ENCODE measurements around the gene MCMBP.

MCMBP gene

DNA sequence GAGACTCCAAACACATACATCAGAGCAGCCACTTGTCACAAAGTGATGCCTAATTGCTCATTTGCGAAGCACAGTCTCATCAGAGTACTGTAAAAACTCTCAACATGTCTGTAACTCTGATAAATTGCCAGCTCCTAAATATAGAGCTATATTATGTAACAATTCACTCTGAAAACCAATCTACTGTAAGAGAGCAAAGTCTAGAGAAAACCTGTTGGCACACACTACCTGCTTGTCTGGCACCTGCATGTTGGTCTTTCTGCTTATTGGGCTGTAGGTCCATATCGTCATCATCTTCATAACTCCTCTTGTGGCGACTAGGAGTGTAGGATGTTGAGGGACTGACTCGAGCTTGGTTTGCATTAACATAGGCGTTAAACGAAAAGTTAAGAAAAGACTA is 19.8 kb downstream of the MCMBP start:
- no peak overlapping the region for H2BK120ac ChIP-seq (ENCODE audit: low read depth, low read length)
- peaks cover 2% of the 10 kb centered on the region for H3K79me1 ChIP-seq (ENCODE audit: low read depth, low read length)
- H4K91ac ChIP-seq (ENCODE audit: low read depth, low read length, poor library complexity), result no peak overlapping the region
- DNase-seq (ENCODE audit: low spot score), result no peak
- no peak overlapping the region for H3K23ac ChIP-seq (ENCODE audit: low read depth, low read length, poor library complexity)
- H3K9me3 ChIP-seq (replicated peaks in 1 of 2; ENCODE audit: control insufficient read depth in 2 of 2, insufficient read depth in 1 of 2, low read depth in 1 of 2, low read length in 2 of 2), result no peaks in the 10 kb centered on the region
- no peak overlapping the region for H2BK5ac ChIP-seq (ENCODE audit: low read length)
- peaks cover 26 to 97% of the 10 kb centered on the region in 2 donors for H3K36me3 ChIP-seq (replicated peaks in 1 of 2; ENCODE audit: control insufficient read depth in 2 of 2, insufficient read depth in 2 of 2, low read length in 2 of 2)
- H2BK15ac ChIP-seq (ENCODE audit: low read length), result no peak overlapping the region
- no peak overlapping the region for H4K8ac ChIP-seq (ENCODE audit: low read depth, low read length)
- no peak overlapping the region for H2AFZ ChIP-seq (ENCODE audit: low read length)
- H3K4ac ChIP-seq (ENCODE audit: low read length), result no peak overlapping the region
- WGBS, 2 donors (ENCODE audit: extremely low coverage in 2 of 2, insufficient read length in 2 of 2, insufficient replicate concordance in 1 of 2), result no CpG with 5 or more reads among the region's 6 CpGs
- H3K4me2 ChIP-seq (ENCODE audit: insufficient read depth, low read length, poor library complexity, severe bottlenecking), result no peak overlapping the region
- H3K4me3 ChIP-seq (ENCODE audit: low read length in 2 of 2), result no peak overlapping the region
- no peaks in the 10 kb centered on the region for H3K27me3 ChIP-seq (ENCODE audit: control insufficient read depth in 3 of 3, insufficient read depth in 3 of 3, low read depth in 1 of 3, low read length in 3 of 3)
- H2BK12ac ChIP-seq (ENCODE audit: low read length), result no peak overlapping the region
- H3K27ac ChIP-seq (replicated peaks; ENCODE audit: low read length), result no peak overlapping the region
- no peaks in the 10 kb centered on the region for H3K4me1 ChIP-seq (ENCODE audit: control insufficient read depth in 2 of 2, insufficient read depth in 1 of 2, low read depth in 1 of 2, low read length in 2 of 2)
- no peak overlapping the region for H3K9ac ChIP-seq (ENCODE audit: low read depth, low read length, poor library complexity)
- H3K18ac ChIP-seq (ENCODE audit: low read length), result no peak overlapping the region
- no peak overlapping the region for H3K14ac ChIP-seq (ENCODE audit: low read length)
- no peak overlapping the region for H2AK5ac ChIP-seq (ENCODE audit: low read depth, low read length)

DNA sequence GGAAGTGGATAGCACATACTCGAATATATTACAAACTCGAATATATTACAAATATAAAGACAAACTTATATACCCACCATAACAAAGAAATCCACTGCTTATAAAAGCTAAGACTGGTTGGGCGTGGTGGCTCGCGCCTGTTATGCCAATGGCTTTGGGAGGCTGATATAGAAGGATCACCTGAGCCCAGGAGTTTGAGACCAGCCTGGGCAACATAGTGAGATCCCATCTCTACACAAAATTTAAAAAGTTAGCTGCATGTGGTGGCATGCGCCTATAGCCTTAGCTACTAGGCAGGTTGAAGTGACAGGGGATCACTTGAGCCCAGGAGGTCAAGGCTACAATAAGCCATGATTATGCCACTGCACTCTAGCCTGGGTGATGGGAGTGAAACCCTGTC is 20.4 kb downstream of the MCMBP start:
- Histone ChIP-seq H3K36me3 (replicated peaks in 1 of 2; ENCODE audit: control insufficient read depth in 2 of 2, insufficient read depth in 2 of 2, low read length in 2 of 2) (peaks cover 26 to 97% of the 10 kb centered on the region in 2 donors), H3K23ac (ENCODE audit: low read depth, low read length, poor library complexity) (no peak overlapping the region)

DNA sequence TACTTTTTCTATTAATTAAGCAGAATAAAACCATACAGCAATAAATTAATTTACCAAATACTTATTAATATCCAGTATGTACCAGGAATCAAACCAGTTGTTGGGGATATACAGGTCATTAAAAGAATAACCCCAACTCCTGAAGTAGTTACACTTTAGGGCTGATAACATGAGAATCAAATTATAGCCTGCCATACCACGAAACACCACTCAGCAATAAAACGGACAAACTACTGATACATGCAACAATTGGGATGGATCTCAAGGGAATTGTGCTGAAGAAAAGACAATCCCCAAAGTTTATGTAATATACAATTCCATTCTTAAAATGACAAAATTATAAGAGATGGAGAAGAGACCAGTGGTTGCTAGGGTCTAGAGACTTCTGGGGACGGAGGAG is 22.7 kb downstream of the MCMBP start:
- WGBS, 2 donors (ENCODE audit: extremely low coverage in 2 of 2, insufficient read length in 2 of 2, insufficient replicate concordance in 1 of 2), result no CpG with 5 or more reads among the region's 3 CpGs

More for the DNA sequence above, 20.4 kb downstream of the MCMBP start:
- Histone ChIP-seq H3K14ac (ENCODE audit: low read length) (no peak overlapping the region), H2BK15ac (ENCODE audit: low read length) (no peak overlapping the region), H3K4me3 (ENCODE audit: low read length in 2 of 2) (no peak overlapping the region), H4K91ac (ENCODE audit: low read depth, low read length, poor library complexity) (no peak overlapping the region), H2BK5ac (ENCODE audit: low read length) (no peak overlapping the region), H2BK12ac (ENCODE audit: low read length) (no peak overlapping the region), H4K8ac (ENCODE audit: low read depth, low read length) (no peak overlapping the region), H3K4me2 (ENCODE audit: insufficient read depth, low read length, poor library complexity, severe bottlenecking) (no peak overlapping the region), H3K9ac (ENCODE audit: low read depth, low read length, poor library complexity) (no peak overlapping the region), H2AFZ (ENCODE audit: low read length) (no peak overlapping the region), H3K27me3 (ENCODE audit: control insufficient read depth in 3 of 3, insufficient read depth in 3 of 3, low read depth in 1 of 3, low read length in 3 of 3) (no peaks in the 10 kb centered on the region), H3K4ac (ENCODE audit: low read length) (no peak overlapping the region), H2AK5ac (ENCODE audit: low read depth, low read length) (no peak overlapping the region), H3K18ac (ENCODE audit: low read length) (no peak overlapping the region), H3K4me1 (ENCODE audit: control insufficient read depth in 2 of 2, insufficient read depth in 1 of 2, low read depth in 1 of 2, low read length in 2 of 2) (no peaks in the 10 kb centered on the region), H3K79me1 (ENCODE audit: low read depth, low read length) (peaks cover 2% of the 10 kb centered on the region), H2BK120ac (ENCODE audit: low read depth, low read length) (no peak overlapping the region), H3K27ac (replicated peaks; ENCODE audit: low read length) (no peak overlapping the region), H3K9me3 (replicated peaks in 1 of 2; ENCODE audit: control insufficient read depth in 2 of 2, insufficient read depth in 1 of 2, low read depth in 1 of 2, low read length in 2 of 2) (no peaks in the 10 kb centered on the region)
- WGBS, 2 donors (ENCODE audit: extremely low coverage in 2 of 2, insufficient read length in 2 of 2, insufficient replicate concordance in 1 of 2), result 100% methylated on average over 1 of the region's 6 CpGs; no CpG with 5 or more reads in 1 of the 2 donors
- DNase-seq (ENCODE audit: low spot score), result no peak

DNA sequence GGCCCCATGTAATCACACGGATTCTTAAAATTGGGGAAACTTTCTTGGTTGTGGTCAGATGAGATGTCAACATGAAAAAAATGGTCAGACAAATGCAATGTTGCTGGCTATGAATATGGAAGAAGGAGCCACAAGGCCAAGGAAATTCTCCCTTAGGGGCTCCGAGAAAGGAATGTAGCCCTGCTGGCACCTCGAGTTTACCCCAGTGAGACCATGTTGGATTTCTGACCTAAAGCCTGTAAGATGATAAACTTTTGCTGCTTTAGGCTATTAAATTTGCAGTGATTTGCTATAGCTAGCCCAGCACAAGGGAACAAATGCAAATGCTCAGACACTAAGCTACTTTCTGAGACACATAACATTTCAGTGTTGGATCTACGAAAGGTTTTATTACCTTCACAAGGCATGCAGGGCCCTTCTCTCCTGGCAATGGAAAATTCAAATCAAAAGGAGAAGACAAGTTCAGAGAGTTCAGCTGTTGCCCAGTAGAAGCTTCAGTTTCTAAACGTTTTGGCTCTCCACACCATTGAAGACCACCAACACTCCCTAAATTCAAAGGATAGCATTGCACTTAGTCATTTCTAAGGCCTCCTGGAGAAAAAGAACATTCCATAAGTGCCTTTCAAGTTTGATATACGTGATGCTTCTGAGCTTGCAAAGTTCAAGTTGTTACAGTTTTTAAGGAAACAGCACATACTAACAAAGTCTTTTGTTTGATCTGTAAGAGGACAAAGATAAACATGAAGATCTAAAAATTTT is 23.4 kb downstream of the MCMBP start:
- H3K27ac ChIP-seq (replicated peaks; ENCODE audit: low read length), result no peak overlapping the region
- H2BK12ac ChIP-seq (ENCODE audit: low read length), result no peak overlapping the region
- H4K91ac ChIP-seq (ENCODE audit: low read depth, low read length, poor library complexity), result no peak overlapping the region
- H3K27me3 ChIP-seq (ENCODE audit: control insufficient read depth in 3 of 3, insufficient read depth in 3 of 3, low read depth in 1 of 3, low read length in 3 of 3), result no peaks in the 10 kb centered on the region
- DNase-seq (ENCODE audit: low spot score), result no peak
- peaks cover 39 to 97% of the 10 kb centered on the region in 2 donors for H3K36me3 ChIP-seq (replicated peaks in 1 of 2; ENCODE audit: control insufficient read depth in 2 of 2, insufficient read depth in 2 of 2, low read length in 2 of 2)
- H4K8ac ChIP-seq (ENCODE audit: low read depth, low read length), result no peak overlapping the region
- no peak overlapping the region for H3K23ac ChIP-seq (ENCODE audit: low read depth, low read length, poor library complexity)
- no peak overlapping the region for H3K4me3 ChIP-seq (ENCODE audit: low read length in 2 of 2)
- no peak overlapping the region for H3K18ac ChIP-seq (ENCODE audit: low read length)
- no peak overlapping the region for H2BK15ac ChIP-seq (ENCODE audit: low read length)
- no CpG with 5 or more reads among the region's 6 CpGs for WGBS, 2 donors (ENCODE audit: extremely low coverage in 2 of 2, insufficient read length in 2 of 2, insufficient replicate concordance in 1 of 2)
- no peak overlapping the region for H2AFZ ChIP-seq (ENCODE audit: low read length)
- peaks cover 2% of the 10 kb centered on the region for H3K79me1 ChIP-seq (ENCODE audit: low read depth, low read length)
- no peak overlapping the region for H2AK5ac ChIP-seq (ENCODE audit: low read depth, low read length)
- H2BK5ac ChIP-seq (ENCODE audit: low read length), result no peak overlapping the region
- H3K4me1 ChIP-seq (ENCODE audit: control insufficient read depth in 2 of 2, insufficient read depth in 1 of 2, low read depth in 1 of 2, low read length in 2 of 2), result no peaks in the 10 kb centered on the region
- no peaks in the 10 kb centered on the region for H3K9me3 ChIP-seq (replicated peaks in 1 of 2; ENCODE audit: control insufficient read depth in 2 of 2, insufficient read depth in 1 of 2, low read depth in 1 of 2, low read length in 2 of 2)
- H3K4ac ChIP-seq (ENCODE audit: low read length), result no peak overlapping the region
- H3K14ac ChIP-seq (ENCODE audit: low read length), result no peak overlapping the region
- H3K4me2 ChIP-seq (ENCODE audit: insufficient read depth, low read length, poor library complexity, severe bottlenecking), result no peak overlapping the region
- no peak overlapping the region for H2BK120ac ChIP-seq (ENCODE audit: low read depth, low read length)
- no peak overlapping the region for H3K9ac ChIP-seq (ENCODE audit: low read depth, low read length, poor library complexity)

More for the DNA sequence above, 22.7 kb downstream of the MCMBP start:
- Histone ChIP-seq H3K9me3 (replicated peaks in 1 of 2; ENCODE audit: control insufficient read depth in 2 of 2, insufficient read depth in 1 of 2, low read depth in 1 of 2, low read length in 2 of 2) (no peaks in the 10 kb centered on the region), H4K91ac (ENCODE audit: low read depth, low read length, poor library complexity) (no peak overlapping the region), H3K4ac (ENCODE audit: low read length) (no peak overlapping the region), H2BK15ac (ENCODE audit: low read length) (no peak overlapping the region), H3K79me1 (ENCODE audit: low read depth, low read length) (peaks cover 2% of the 10 kb centered on the region), H3K14ac (ENCODE audit: low read length) (no peak overlapping the region), H3K4me1 (ENCODE audit: control insufficient read depth in 2 of 2, insufficient read depth in 1 of 2, low read depth in 1 of 2, low read length in 2 of 2) (no peaks in the 10 kb centered on the region), H3K23ac (ENCODE audit: low read depth, low read length, poor library complexity) (no peak overlapping the region), H3K4me3 (ENCODE audit: low read length in 2 of 2) (no peak overlapping the region), H2BK120ac (ENCODE audit: low read depth, low read length) (no peak overlapping the region), H2AFZ (ENCODE audit: low read length) (no peak overlapping the region), H3K18ac (ENCODE audit: low read length) (no peak overlapping the region), H3K27me3 (ENCODE audit: control insufficient read depth in 3 of 3, insufficient read depth in 3 of 3, low read depth in 1 of 3, low read length in 3 of 3) (no peaks in the 10 kb centered on the region), H4K8ac (ENCODE audit: low read depth, low read length) (no peak overlapping the region), H2BK12ac (ENCODE audit: low read length) (no peak overlapping the region), H2AK5ac (ENCODE audit: low read depth, low read length) (no peak overlapping the region), H2BK5ac (ENCODE audit: low read length) (no peak overlapping the region), H3K27ac (replicated peaks; ENCODE audit: low read length) (no peak overlapping the region), H3K9ac (ENCODE audit: low read depth, low read length, poor library complexity) (no peak overlapping the region), H3K4me2 (ENCODE audit: insufficient read depth, low read length, poor library complexity, severe bottlenecking) (no peak overlapping the region), H3K36me3 (replicated peaks in 1 of 2; ENCODE audit: control insufficient read depth in 2 of 2, insufficient read depth in 2 of 2, low read length in 2 of 2) (peaks cover 33 to 97% of the 10 kb centered on the region in 2 donors)
- no peak for DNase-seq (ENCODE audit: low spot score)

Data from neuronal stem cell (in vitro differentiated cells).